Gastroesophageal sphincter (tissue), 4 donors: ENCODE measurements around the gene OTUD5. TPM values are rescaled to one million over a fixed set of nuclear protein-coding genes. Genes with fewer than 3 reads are reported as not detected.

Source experiments
- ATAC-seq: fragments of 150-250 bp; one replicate; pipeline ENCODE4 v1.9.1; 2016; ENCODE audit warnings: mild to moderate bottlenecking, moderate library complexity
- H3K27ac ChIP-seq, 4 donors: fragments of 200-600 bp; sonication (generic) in 3 of 4; 1 replicate in 3 of 4; 2 replicates in 1 of 4; pipeline ENCODE4 v1.5.1; 2016 to 2019
- H3K27me3 ChIP-seq: fragments of 200-600 bp; sonication (generic); one replicate; pipeline ENCODE4 v1.5.1; 2019
- H3K36me3 ChIP-seq, 2 donors: fragments of 200-600 bp; sonication (generic); one replicate each; pipeline ENCODE4 v1.5.1; 2019; ENCODE audit warnings: control low read depth in 1 of 2
- H3K4me1 ChIP-seq, 3 donors: fragments of 200-600 bp; sonication (generic); 1 replicate in 2 of 3; 2 replicates in 1 of 3; pipeline ENCODE4 v1.5.1; 2016 to 2019; ENCODE audit warnings: control low read depth in 2 of 3
- H3K4me3 ChIP-seq, 2 donors: fragments of 200-600 bp; sonication (generic); one replicate each; pipeline ENCODE4 v1.5.1; 2019; ENCODE audit warnings: mild to moderate bottlenecking in 1 of 2, moderate library complexity in 1 of 2
- H3K9me3 ChIP-seq, 3 donors: fragments of 200-600 bp; sonication (generic); one replicate each; pipeline ENCODE4 v1.5.1; 2017 to 2019; ENCODE audit warnings: control low read depth in 2 of 3
- CTCF ChIP-seq, 4 experiments: fragments of 200-600 bp in 2 of 4; fragments of 450-650 bp in 2 of 4; sonication (generic) in 1 of 4; IDR thresholded peaks; one replicate each; pipeline ENCODE4 v1.5.1; 2017 to 2019; ENCODE audit warnings: antibody characterized with exemption in 4 of 4, mild to moderate bottlenecking in 2 of 4, moderate library complexity in 2 of 4
- EP300 ChIP-seq: sonication (generic); formaldehyde crosslinking; IDR thresholded peaks from one replicate; pipeline ENCODE4 v1.6.1; 2017; ENCODE audit warnings: antibody characterized with exemption, mild to moderate bottlenecking
- POLR2A ChIP-seq, 2 donors: fragments of 450-650 bp; IDR thresholded peaks; one replicate each; pipeline ENCODE4 v1.6.1; 2017; ENCODE audit warnings: antibody characterized with exemption in 2 of 2, mild to moderate bottlenecking in 2 of 2, moderate library complexity in 1 of 2
- POLR2AphosphoS5 ChIP-seq: sonication (generic); formaldehyde crosslinking; IDR thresholded peaks from one replicate; pipeline ENCODE4 v1.6.1; 2017; ENCODE audit warnings: antibody characterized with exemption
- WGBS, 2 donors: methylation state at CpG; one replicate each; pipeline ENCODE4 v1.1.5; 2018; ENCODE audit warnings: low coverage in 1 of 2; 5-methylcytosine and 5-hydroxymethylcytosine counted together
- total RNA-seq, 4 donors: library from RNA; depleted of rRNA; stranded (reverse); fragments of >200 nt; gene quantifications; one replicate each; pipeline ENCODE4 v1.1.0, GENCODE V29; 2016

OTUD5 gene
- total RNA-seq, 4 donors from 2014 or later: 36.8 to 54.3 (median 47.7) TPM

GRCh38 chrX:48933757-48934156, 23.6 kb downstream of the OTUD5 start:
- TF ChIP-seq EP300: no peak
- no peak for TF ChIP-seq POLR2AphosphoS5
- no peak for TF ChIP-seq POLR2A (IDR thresholded peaks at IDR 0.05)
- no peak for TF ChIP-seq CTCF (IDR thresholded peaks at IDR 0.05)
- ATAC-seq: no peak
- Histone ChIP-seq H3K9me3 (no peaks in the 10 kb centered on the region), H3K36me3 (peaks cover 0 to 63% of the 10 kb centered on the region in 2 donors), H3K27me3 (no peaks in the 10 kb centered on the region), H3K4me3 (no peak overlapping the region), H3K4me1 (peaks cover 0 to 23% (median 0%) of the 10 kb centered on the region in 3 donors), H3K27ac (no peak overlapping the region)
- 67 to 89% methylated on average over 1 to 2 of the region's 2 CpGs for WGBS, 2 donors

GRCh38 chrX:48927736-48928382, 29.5 kb downstream of the OTUD5 start:
- H3K27ac ChIP-seq: no peak overlapping the region
- WGBS, 2 donors: 63 to 80% methylated on average over 1 to 2 of the region's 2 CpGs
- peaks cover 0 to 88% of the 10 kb centered on the region in 2 donors for H3K36me3 ChIP-seq
- no peaks in the 10 kb centered on the region for H3K27me3 ChIP-seq
- H3K4me3 ChIP-seq: no peak overlapping the region
- no peak for TF ChIP-seq POLR2A (IDR thresholded peaks at IDR 0.05)
- TF ChIP-seq POLR2AphosphoS5: no peak
- TF ChIP-seq EP300: no peak
- no peak for TF ChIP-seq CTCF (IDR thresholded peaks at IDR 0.05)
- no peaks in the 10 kb centered on the region for H3K4me1 ChIP-seq
- H3K9me3 ChIP-seq: no peaks in the 10 kb centered on the region
- no peak for ATAC-seq

DNA sequence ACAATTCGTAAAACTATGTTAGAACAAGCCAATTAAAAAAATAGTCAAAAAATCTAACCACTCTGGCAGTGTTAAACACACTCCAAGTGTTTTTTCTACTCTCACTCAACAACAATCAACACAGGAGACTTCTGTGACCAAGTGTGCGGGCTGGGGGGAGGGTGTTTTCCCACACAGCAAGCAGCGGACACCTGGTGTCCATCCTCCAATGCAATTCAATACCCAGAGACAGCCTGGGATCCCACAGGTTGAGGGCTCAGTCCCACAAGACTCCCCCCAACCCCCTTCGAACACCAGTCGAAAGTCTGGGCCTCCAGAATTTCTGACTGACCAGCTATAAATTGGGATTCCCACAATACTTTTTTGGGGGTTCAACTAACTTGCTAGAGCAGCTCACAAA, 30.3 kb downstream of the OTUD5 start:
- H3K4me3 ChIP-seq: no peak overlapping the region
- no peaks in the 10 kb centered on the region for H3K9me3 ChIP-seq
- H3K27me3 ChIP-seq: no peaks in the 10 kb centered on the region
- no peaks in the 10 kb centered on the region for H3K4me1 ChIP-seq
- H3K36me3 ChIP-seq: peaks cover 0 to 88% of the 10 kb centered on the region in 2 donors
- no peak for ATAC-seq
- TF ChIP-seq POLR2A (IDR thresholded peaks at IDR 0.05): no peak
- WGBS, 2 donors: 42 to 54% methylated on average over 1 to 2 of the region's 5 CpGs
- H3K27ac ChIP-seq: no peak overlapping the region

GRCh38 chrX:48924270-48924669, 33.1 kb downstream of the OTUD5 start:
- ATAC-seq: no peak
- no peak overlapping the region for H3K27ac ChIP-seq
- no peaks in the 10 kb centered on the region for H3K9me3 ChIP-seq
- 70 to 75% methylated on average over 2 of the region's 5 CpGs for WGBS, 2 donors
- peaks cover 0 to 10% (median 0%) of the 10 kb centered on the region in 3 donors for H3K4me1 ChIP-seq
- no peak for TF ChIP-seq EP300
- TF ChIP-seq POLR2A (IDR thresholded peaks at IDR 0.05): no peak
- no peak for TF ChIP-seq CTCF (IDR thresholded peaks at IDR 0.05)
- TF ChIP-seq POLR2AphosphoS5: no peak
- peaks cover 0 to 63% of the 10 kb centered on the region in 2 donors for H3K36me3 ChIP-seq
- no peaks in the 10 kb centered on the region for H3K27me3 ChIP-seq
- no peak overlapping the region for H3K4me3 ChIP-seq

DNA sequence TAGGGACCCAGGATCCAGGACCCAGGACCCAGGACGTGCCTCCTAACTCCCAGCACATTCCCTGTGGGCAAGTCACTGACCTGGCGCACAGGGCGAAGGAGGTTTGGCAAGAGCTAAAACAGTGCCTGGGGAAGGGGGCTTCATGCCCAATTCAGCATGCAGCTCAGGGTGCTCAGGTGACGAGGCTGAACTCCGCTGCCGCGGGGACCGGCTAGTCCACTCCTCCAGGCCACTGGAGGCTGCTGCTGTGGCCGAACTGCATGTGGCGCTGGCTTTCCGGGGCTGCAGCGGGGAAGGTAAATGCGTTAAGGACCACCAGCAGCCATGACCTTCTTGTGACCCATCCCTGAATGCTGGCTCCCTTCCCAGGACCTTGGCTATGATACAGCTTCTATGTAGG, 33.6 kb downstream of the OTUD5 start:
- peaks cover 0 to 59% of the 10 kb centered on the region in 2 donors for H3K36me3 ChIP-seq

More for the DNA sequence above, 33.6 kb downstream of the OTUD5 start:
- ATAC-seq: no peak
- H3K4me1 ChIP-seq: peaks cover 0 to 11% (median 0%) of the 10 kb centered on the region in 3 donors
- H3K27ac ChIP-seq: no peak overlapping the region
- no peaks in the 10 kb centered on the region for H3K27me3 ChIP-seq
- H3K4me3 ChIP-seq: no peak overlapping the region
- no peak for TF ChIP-seq POLR2AphosphoS5
- TF ChIP-seq POLR2A (IDR thresholded peaks at IDR 0.05): no peak
- no peak for TF ChIP-seq CTCF (IDR thresholded peaks at IDR 0.05)
- TF ChIP-seq EP300: no peak
- H3K9me3 ChIP-seq: no peaks in the 10 kb centered on the region
- no CpG with 5 or more reads among the region's 13 CpGs for WGBS, 2 donors
